Measurements from ENCODE around the gene HMGB4. TPM values are rescaled to one million over a fixed set of nuclear protein-coding genes. Genes with fewer than 3 reads are reported as not detected.

HMGB4 gene
- total and polyA plus RNA-seq, 7 donors, result not detected

- Histone ChIP-seq H3K4me1 (no peaks in the 10 kb centered on the region), H3K36me3 (no peaks in the 10 kb centered on the region), H3K27ac (no peak overlapping the region), H3K9me3 (no peaks in the 10 kb centered on the region), H3K4me3 (no peak overlapping the region), H3K27me3 (no peaks in the 10 kb centered on the region)
- 74 to 83% methylated on average over 5 of the region's 5 CpGs for WGBS, 2 donors
- DNase-seq, result no peak
- intact Hi-C loops (cut with DNase I), result no loop called here
- no peak for TF ChIP-seq POLR2AphosphoS5 (IDR thresholded peaks at IDR 0.05)
Measured at GRCh38 chr1:33876970-33877650, 13.2 kb downstream of the HMGB4 start.

- Histone ChIP-seq H3K27ac (no peak overlapping the region), H3K4me3 (no peak overlapping the region), H3K27me3 (no peaks in the 10 kb centered on the region), H3K4me1 (no peaks in the 10 kb centered on the region), H3K9me3 (no peaks in the 10 kb centered on the region), H3K36me3 (no peaks in the 10 kb centered on the region)
- DNase-seq, result peak; percentile 24
- 76 to 85% methylated on average over 2 of the region's 2 CpGs for WGBS, 2 donors
- intact Hi-C loops (cut with DNase I), result no loop called here
- TF ChIP-seq POLR2A (IDR thresholded peaks at IDR 0.05) (no peak), CTCF (IDR thresholded peaks at IDR 0.05) (no peak), POLR2AphosphoS5 (IDR thresholded peaks at IDR 0.05) (no peak), EP300 (IDR thresholded peaks at IDR 0.05) (no peak)
Measured at GRCh38 chr1:33878392-33878791, 14.5 kb downstream of the HMGB4 start.

GRCh38 chr1:33880305-33880704 lies 16.4 kb downstream of the HMGB4 start:
- H3K27me3 ChIP-seq, result no peaks in the 10 kb centered on the region
- no peaks in the 10 kb centered on the region for H3K36me3 ChIP-seq
- TF ChIP-seq CTCF (IDR thresholded peaks at IDR 0.05) (no peak), POLR2A (IDR thresholded peaks at IDR 0.05) (no peak)
- H3K9me3 ChIP-seq, result no peaks in the 10 kb centered on the region
- H3K4me3 ChIP-seq, result no peak overlapping the region
- H3K27ac ChIP-seq, result no peak overlapping the region
- intact Hi-C loops (cut with DNase I), result no loop called here
- WGBS, 2 donors, result 49 to 50% methylated on average over 2 of the region's 2 CpGs
- peaks cover 0 to under 1% (median 0%) of the 10 kb centered on the region in 4 donors for H3K4me1 ChIP-seq
- no peak for DNase-seq

- Histone ChIP-seq H3K27ac (no peak overlapping the region), H3K4me1 (peaks cover 0 to 15% (median 5%) of the 10 kb centered on the region in 4 donors), H3K27me3 (no peaks in the 10 kb centered on the region), H3K9me3 (no peaks in the 10 kb centered on the region), H3K36me3 (no peaks in the 10 kb centered on the region), H3K4me3 (no peak overlapping the region)
- no peak for DNase-seq
- 31 to 32% methylated on average over 5 of the region's 5 CpGs for WGBS, 2 donors
- TF ChIP-seq EP300 (IDR thresholded peaks at IDR 0.05) (no peak), POLR2A (IDR thresholded peaks at IDR 0.05) (no peak), POLR2AphosphoS5 (IDR thresholded peaks at IDR 0.05) (no peak)
- intact Hi-C loops (cut with DNase I), result no loop called here
Measured at GRCh38 chr1:33886496-33886895, 22.6 kb downstream of the HMGB4 start.

GRCh38 chr1:33893147-33893830 lies 29.4 kb downstream of the HMGB4 start:
- Histone ChIP-seq H3K36me3 (no peaks in the 10 kb centered on the region), H3K4me3 (no peak overlapping the region), H3K9me3 (no peaks in the 10 kb centered on the region), H3K4me1 (no peaks in the 10 kb centered on the region), H3K27ac (peak overlapping the region; percentile 38 to 56 (median 52)), H3K27me3 (no peaks in the 10 kb centered on the region)
- DNase-seq, result no peak
- TF ChIP-seq POLR2A (IDR thresholded peaks at IDR 0.05), result no peak
- TF ChIP-seq POLR2AphosphoS5 (IDR thresholded peaks at IDR 0.05), result peak in 1 of 4 donors; percentile 31
- 58 to 59% methylated on average over 3 of the region's 3 CpGs for WGBS, 2 donors
- intact Hi-C loops (cut with DNase I), result no loop called here

GRCh38 chr1:33895396-33895795 lies 31.5 kb downstream of the HMGB4 start:
- Histone ChIP-seq H3K27ac (no peak overlapping the region), H3K4me3 (no peak overlapping the region), H3K27me3 (no peaks in the 10 kb centered on the region), H3K9me3 (no peaks in the 10 kb centered on the region), H3K4me1 (no peaks in the 10 kb centered on the region), H3K36me3 (no peaks in the 10 kb centered on the region)
- 74 to 77% methylated on average over 8 of the region's 8 CpGs for WGBS, 2 donors
- DNase-seq, result no peak
- intact Hi-C loops (cut with DNase I), result no loop called here
- no peak for TF ChIP-seq POLR2AphosphoS5 (IDR thresholded peaks at IDR 0.05)
- TF ChIP-seq POLR2A (IDR thresholded peaks at IDR 0.05), result no peak
- no peak for TF ChIP-seq CTCF (IDR thresholded peaks at IDR 0.05)
- no peak for TF ChIP-seq EP300 (IDR thresholded peaks at IDR 0.05)
